Thyroid gland (tissue), 4 donors: Measurements from ENCODE around the gene C2CD4D.

Experiments
- CTCF ChIP-seq, 6 experiments: fragments of 200-600 bp in 3 of 6; fragments of 450-650 bp in 3 of 6; sonication (generic) in 3 of 6; IDR thresholded peaks; one replicate each; pipeline ENCODE4 v1.5.1; 2016 to 2019; ENCODE audit warnings: antibody characterized with exemption in 6 of 6, mild to moderate bottlenecking in 2 of 6, inconsistent platforms in 1 of 6, moderate library complexity in 1 of 6
- POLR2A ChIP-seq, 2 donors: fragments of 450-650 bp; IDR thresholded peaks; one replicate each; pipeline ENCODE4 v1.6.1; 2017; ENCODE audit warnings: antibody characterized with exemption in 2 of 2, mild to moderate bottlenecking in 2 of 2, moderate library complexity in 1 of 2

GRCh38 chr1:151809290-151809984 lies 30.2 kb downstream of the C2CD4D start:
- TF ChIP-seq CTCF (IDR thresholded peaks at IDR 0.05) = no peak
- no peak for TF ChIP-seq POLR2A (IDR thresholded peaks at IDR 0.05)
